Lung (tissue), 12 donors: ENCODE results near the gene CPB2. TPM values are rescaled to one million over a fixed set of nuclear protein-coding genes. Genes with fewer than 3 reads are reported as not detected.

ENCODE experiments used
- ATAC-seq: fragments of 200-7000 bp; cut with Tn5 transposase; one replicate; pipeline ENCODE4 v1.9.1; 2020; ENCODE audit warnings: moderate number of reproducible peaks; ENCODE audit not compliant: insufficient read depth, low FRiP score
- DNase-seq, 3 donors: peaks; one replicate each; pipeline ENCODE4 v3.0.0-alpha.2; 2013 to 2017
- H3K27ac ChIP-seq, 2 donors: one replicate each; pipeline ENCODE4 v1.5.1; 2013; ENCODE audit warnings: mild to moderate bottlenecking in 2 of 2, moderate library complexity in 2 of 2, control low read depth in 1 of 2, inconsistent platforms in 1 of 2, low read depth in 1 of 2, low read length in 1 of 2
- H3K27me3 ChIP-seq, 3 donors: one replicate each; pipeline ENCODE4 v1.5.1; 2013; ENCODE audit warnings: low read length in 2 of 3; ENCODE audit not compliant: control insufficient read depth in 3 of 3, insufficient read depth in 3 of 3
- H3K36me3 ChIP-seq, 4 donors: one replicate each; pipeline ENCODE4 v1.5.1; 2013; ENCODE audit warnings: low read length in 4 of 4, mild to moderate bottlenecking in 1 of 4, moderate library complexity in 1 of 4; ENCODE audit not compliant: control insufficient read depth in 4 of 4, insufficient read depth in 4 of 4
- H3K4me1 ChIP-seq, 5 donors: one replicate each; pipeline ENCODE4 v1.5.1; 2013; ENCODE audit warnings: low read length in 5 of 5, mild to moderate bottlenecking in 2 of 5, moderate library complexity in 1 of 5; ENCODE audit not compliant: control insufficient read depth in 5 of 5, insufficient read depth in 5 of 5
- H3K4me3 ChIP-seq: one replicate; pipeline ENCODE4 v1.5.1; 2013; ENCODE audit warnings: mild to moderate bottlenecking, control low read depth, moderate library complexity
- H3K9ac ChIP-seq, 2 donors: one replicate each; pipeline ENCODE4 v1.5.1; 2013; ENCODE audit warnings: low read length in 2 of 2, control low read depth in 1 of 2; ENCODE audit not compliant: insufficient read depth in 1 of 2
- H3K9me3 ChIP-seq, 4 donors: one replicate each; pipeline ENCODE4 v1.5.1; 2013; ENCODE audit warnings: low read length in 3 of 4, mild to moderate bottlenecking in 1 of 4, moderate library complexity in 1 of 4; ENCODE audit not compliant: control insufficient read depth in 4 of 4, insufficient read depth in 3 of 4
- CTCF ChIP-seq: IDR thresholded peaks from 2 replicates; pipeline ENCODE4 v1.5.1; 2012; ENCODE audit warnings: mild to moderate bottlenecking; ENCODE audit errors: control extremely low read depth, extremely low read depth
- WGBS, 2 donors: extraction: QIAGEN DNeasy Blood & Tissue Kit; methylation state at CpG; one replicate each; pipeline ENCODE4 v1.1.7; 2013; 5-methylcytosine and 5-hydroxymethylcytosine counted together
- polyA plus RNA-seq, 2 donors: library from polyadenylated mRNA; stranded (reverse); fragments of 200-250 nt; gene quantifications; one replicate each; pipeline ENCODE4 v1.2.1, GENCODE V29; 2013
- total RNA-seq, 2 donors: library from RNA; depleted of rRNA in 1 of 2; stranded (reverse); fragments of >200 nt in 1 of 2; gene quantifications; one replicate each; pipeline ENCODE4 v1.2.1, GENCODE V29; 2014 to 2021
- donor health status: control.
- donor health status: control.
- donor health status: Bipolar disorder and iron deficiency.
- donor health status: healthy.
- donor health status: DM: yes; HTN: yes; CAD: no.

The CPB2 gene
- total and polyA plus RNA-seq, 4 donors = 1.7 to 19.7 (median 16.7) TPM; not detected in 1

- Histone ChIP-seq H3K4me3 (no peak overlapping the region), H3K27ac (no peak overlapping the region), H3K27me3 (no peaks in the 10 kb centered on the region), H3K36me3 (peaks cover 2 to 21% (median 18%) of the 10 kb centered on the region in 4 donors), H3K4me1 (no peaks in the 10 kb centered on the region), H3K9me3 (no peaks in the 10 kb centered on the region), H3K9ac (no peak overlapping the region)
- TF ChIP-seq CTCF = no peak
- no peak for ATAC-seq
- no peak for DNase-seq
These were observed 92.4 kb downstream of the CPB2 start for GRCh38 chr13:46012404-46012803.

GRCh38 chr13:46010148-46010547 is 94.7 kb downstream of the CPB2 start:
- Histone ChIP-seq H3K4me3 (no peak overlapping the region), H3K4me1 (no peaks in the 10 kb centered on the region), H3K27me3 (no peaks in the 10 kb centered on the region), H3K9ac (no peak overlapping the region), H3K36me3 (peaks cover 2 to 17% (median 14%) of the 10 kb centered on the region in 4 donors), H3K27ac (no peak overlapping the region), H3K9me3 (no peaks in the 10 kb centered on the region)
- no peak for ATAC-seq
- DNase-seq = peak in 2 of 3 donors; percentile 15 to 16
- 93 to 94% methylated on average over 6 of the region's 6 CpGs for WGBS, 2 donors
- TF ChIP-seq CTCF = no peak

DNA sequence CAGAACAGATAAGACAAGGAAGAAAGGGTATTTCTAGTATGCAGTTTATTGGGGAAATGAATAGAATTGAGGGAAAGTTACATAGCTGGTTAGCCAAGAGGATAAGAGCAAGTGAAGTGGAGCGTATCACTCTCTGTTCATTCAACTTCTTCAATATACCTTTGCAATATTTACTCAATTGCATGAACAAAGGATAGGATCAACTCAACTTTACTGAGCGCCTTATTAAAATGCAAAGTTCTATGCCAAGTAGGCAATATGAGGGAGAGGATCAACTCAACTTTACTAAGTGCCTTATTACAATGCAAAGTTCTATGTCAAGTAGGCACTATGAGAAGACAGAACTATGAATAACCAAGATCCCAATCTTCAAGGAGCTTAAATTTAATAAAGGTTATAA is 96.2 kb downstream of the CPB2 start:
- Histone ChIP-seq H3K4me1 (no peaks in the 10 kb centered on the region), H3K36me3 (peaks cover 2 to 20% (median 15%) of the 10 kb centered on the region in 4 donors), H3K27ac (no peak overlapping the region), H3K4me3 (no peak overlapping the region), H3K27me3 (no peaks in the 10 kb centered on the region), H3K9ac (no peak overlapping the region), H3K9me3 (no peaks in the 10 kb centered on the region)
- DNase-seq = no peak
- TF ChIP-seq CTCF = no peak
- ATAC-seq = no peak
- WGBS, 2 donors = 96 to 99% methylated on average over 2 of the region's 2 CpGs
